ENCODE data around the gene PDCL2. TPM values are rescaled to one million over a fixed set of nuclear protein-coding genes. Genes with fewer than 3 reads are reported as not detected.
"Not testable (repeated sequence)": the region's sequence is repeated elsewhere in the genome, so short reads cannot be mapped to it uniquely, and the experiment has no call there.

The PDCL2 gene
- total RNA-seq, 2 donors from 2014 or later: not detected

- ATAC-seq (no peak), DNase-seq (no peak)
- intact Hi-C loops (cut with DNase I): no loop called here
These were observed 13.0 kb upstream of the PDCL2 start for GRCh38 chr4:55604996-55605395.

GRCh38 chr4:55600640-55601039 lies 8.6 kb upstream of the PDCL2 start:
- DNase-seq (no peak), ATAC-seq (no peak)
- intact Hi-C loops (cut with DNase I): no loop called here

GRCh38 chr4:55598641-55599040 lies 6.6 kb upstream of the PDCL2 start:
- intact Hi-C loops (cut with DNase I): no loop called here
- DNase-seq (no peak), ATAC-seq (no peak)

GRCh38 chr4:55588160-55588559 lies 3.9 kb downstream of the PDCL2 start:
- ATAC-seq (no peak), DNase-seq (no peak)
- intact Hi-C loops (cut with DNase I): no loop called here

GRCh38 chr4:55582773-55583172 lies 9.3 kb downstream of the PDCL2 start:
- ATAC-seq; intact Hi-C loops (cut with DNase I); DNase-seq: not testable (repeated sequence)

GRCh38 chr4:55578341-55579010 lies 13.6 kb downstream of the PDCL2 start:
- ATAC-seq (no peak), DNase-seq (no peak)
- intact Hi-C loops (cut with DNase I): no loop called here

GRCh38 chr4:55575513-55575912 lies 16.5 kb downstream of the PDCL2 start:
- intact Hi-C loops (cut with DNase I): no loop called here
- DNase-seq (no peak), ATAC-seq (no peak)

GRCh38 chr4:55574252-55574651 lies 17.8 kb downstream of the PDCL2 start:
- DNase-seq: no peak
- intact Hi-C loops (cut with DNase I): no loop called here
- ATAC-seq: no peak

- intact Hi-C loops (cut with DNase I): no loop called here
- ATAC-seq (no peak), DNase-seq (no peak)
These were observed 20.2 kb downstream of the PDCL2 start for GRCh38 chr4:55571806-55572205.

GRCh38 chr4:55568905-55569504 lies 23.0 kb downstream of the PDCL2 start:
- no peak for ATAC-seq

GRCh38 chr4:55561889-55562288 lies 30.2 kb downstream of the PDCL2 start:
- DNase-seq: no peak
- intact Hi-C loops (cut with DNase I): no loop called here
- ATAC-seq: no peak

More at GRCh38 chr4:55568905-55569504, 23.0 kb downstream of the PDCL2 start:
- no peak for DNase-seq
- intact Hi-C loops (cut with DNase I): no loop called here

- no peak for DNase-seq
- no peak for ATAC-seq
- intact Hi-C loops (cut with DNase I): no loop called here
These were observed 31.9 kb downstream of the PDCL2 start for GRCh38 chr4:55560096-55560495.

GRCh38 chr4:55554453-55555030 lies 37.5 kb downstream of the PDCL2 start:
- intact Hi-C loops (cut with DNase I): loop anchor here (5.0 kb wide), 2 partner anchors 107 to 207 kb away; partner anchors contain the start of gene SRD5A3 (in 1 of the 2)
- no peak for DNase-seq
- ATAC-seq: peak in 1 of 2 donors; percentile 56

- intact Hi-C loops (cut with DNase I): loop anchor here (5.0 kb wide), 2 partner anchors 106 to 206 kb away; partner anchors contain the start of gene SRD5A3 (in 1 of the 2)
- peak; percentile 82 to 94 for ATAC-seq
- peak; percentile 34 for DNase-seq
These were observed 38.4 kb downstream of the PDCL2 start for GRCh38 chr4:55553441-55554201.

- not testable (repeated sequence) for ATAC-seq, DNase-seq
- intact Hi-C loops (cut with DNase I): loop anchor here (5.0 kb wide), 2 partner anchors 105 to 205 kb away; partner anchors contain the start of gene SRD5A3 (in 1 of the 2)
These were observed 40.1 kb downstream of the PDCL2 start for GRCh38 chr4:55551964-55552363.

GRCh38 chr4:55549888-55550287 lies 42.2 kb downstream of the PDCL2 start:
- DNase-seq (no peak), ATAC-seq (no peak)
- intact Hi-C loops (cut with DNase I): loop anchor here (5.0 to 10.0 kb wide), 3 partner anchors 103 to 305 kb away; partner anchors contain the start of genes SRD5A3 (in 2 of the 2) and EXOC1 (in 1 of the 2)

GRCh38 chr4:55547918-55548317 lies 44.1 kb downstream of the PDCL2 start:
- ATAC-seq: no peak
- intact Hi-C loops (cut with DNase I): loop anchor here in 1 of 2 donors (5.0 to 10.0 kb wide), 2 partner anchors 201 to 307 kb away; partner anchors contain the start of genes EXOC1 and SRD5A3
- DNase-seq: no peak

GRCh38 chr4:55547466-55547770 lies 44.6 kb downstream of the PDCL2 start:
- peak in 1 of 2 donors; percentile 40 for ATAC-seq

GRCh38 chr4:55546756-55547465 lies 45.1 kb downstream of the PDCL2 start, which contains the start of gene CLOCK:
CLOCK (minus strand) TSS chr4:55546909; CDS start chr4:55482785, 64,124 bp downstream.
- intact Hi-C loops (cut with DNase I): loop anchor here in 1 of 2 donors (5.0 to 10.0 kb wide), 2 partner anchors 200 to 308 kb away; partner anchors contain the start of genes EXOC1 and SRD5A3
- DNase-seq (peak; percentile 92), ATAC-seq (peak; percentile 90 to 93)

More at GRCh38 chr4:55547466-55547770, 44.6 kb downstream of the PDCL2 start:
- no peak for DNase-seq
- intact Hi-C loops (cut with DNase I): loop anchor here in 1 of 2 donors (5.0 to 10.0 kb wide), 2 partner anchors 200 to 307 kb away; partner anchors contain the start of genes EXOC1 and SRD5A3
